Measurements from ENCODE around the gene CTRB1. TPM values are rescaled to one million over a fixed set of nuclear protein-coding genes. Genes with fewer than 3 reads are reported as not detected.

CTRB1 gene
- total RNA-seq, 1 donor from 2014 or later = not detected

DNA sequence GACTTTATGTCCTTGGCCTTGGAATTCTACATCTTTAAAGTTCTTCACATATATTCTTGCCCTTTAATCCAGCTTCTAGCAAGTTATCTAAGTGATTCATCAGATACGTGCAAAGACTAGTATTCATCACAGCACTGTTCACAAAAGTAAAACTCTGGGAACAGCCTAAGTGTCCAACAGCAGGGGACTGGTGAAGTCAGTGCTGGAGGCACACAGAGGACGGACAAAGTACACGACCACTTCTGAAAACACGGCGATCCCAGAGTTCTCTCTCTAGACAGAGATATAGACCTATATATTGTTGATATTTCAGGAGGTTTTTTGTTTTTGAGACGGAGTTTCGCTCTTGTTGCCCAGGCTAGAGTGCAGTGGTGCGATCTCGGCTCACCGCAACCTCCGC, 12.8 kb downstream of the CTRB1 start:
- peak overlapping the region; percentile 8 for H3K27ac Mint-ChIP-seq (ENCODE audit: unreplicated experiment)

DNA sequence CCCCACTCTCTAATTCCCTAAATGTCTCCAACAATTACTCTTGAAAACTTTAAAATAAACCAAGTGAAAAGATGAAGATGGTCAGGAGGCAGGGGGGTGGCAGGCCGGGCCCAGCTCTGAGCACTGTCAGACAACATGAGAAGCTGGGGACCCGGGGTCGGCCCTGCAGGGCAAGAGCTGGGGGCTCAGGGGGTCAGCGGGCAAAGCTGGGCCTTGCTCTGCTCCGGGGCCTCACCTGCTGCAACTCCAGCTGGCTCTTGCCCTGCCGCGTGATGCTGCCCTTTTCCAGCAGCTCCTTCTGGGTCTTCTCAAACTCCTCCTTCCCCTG, 14.8 kb downstream of the CTRB1 start:
- Mint-ChIP-seq H3K4me1 (ENCODE audit: low read depth, unreplicated experiment) (peaks cover 15% of the 10 kb centered on the region), H3K9me3 (ENCODE audit: unreplicated experiment) (peaks cover 26% of the 10 kb centered on the region), H3K27me3 (ENCODE audit: unreplicated experiment) (peaks cover 10% of the 10 kb centered on the region), H3K4me3 (ENCODE audit: unreplicated experiment) (no peak overlapping the region), H3K36me3 (ENCODE audit: unreplicated experiment) (no peaks in the 10 kb centered on the region), H3K27ac (ENCODE audit: unreplicated experiment) (peak overlapping the region; percentile 28)
- TF ChIP-seq, protein P1, sequence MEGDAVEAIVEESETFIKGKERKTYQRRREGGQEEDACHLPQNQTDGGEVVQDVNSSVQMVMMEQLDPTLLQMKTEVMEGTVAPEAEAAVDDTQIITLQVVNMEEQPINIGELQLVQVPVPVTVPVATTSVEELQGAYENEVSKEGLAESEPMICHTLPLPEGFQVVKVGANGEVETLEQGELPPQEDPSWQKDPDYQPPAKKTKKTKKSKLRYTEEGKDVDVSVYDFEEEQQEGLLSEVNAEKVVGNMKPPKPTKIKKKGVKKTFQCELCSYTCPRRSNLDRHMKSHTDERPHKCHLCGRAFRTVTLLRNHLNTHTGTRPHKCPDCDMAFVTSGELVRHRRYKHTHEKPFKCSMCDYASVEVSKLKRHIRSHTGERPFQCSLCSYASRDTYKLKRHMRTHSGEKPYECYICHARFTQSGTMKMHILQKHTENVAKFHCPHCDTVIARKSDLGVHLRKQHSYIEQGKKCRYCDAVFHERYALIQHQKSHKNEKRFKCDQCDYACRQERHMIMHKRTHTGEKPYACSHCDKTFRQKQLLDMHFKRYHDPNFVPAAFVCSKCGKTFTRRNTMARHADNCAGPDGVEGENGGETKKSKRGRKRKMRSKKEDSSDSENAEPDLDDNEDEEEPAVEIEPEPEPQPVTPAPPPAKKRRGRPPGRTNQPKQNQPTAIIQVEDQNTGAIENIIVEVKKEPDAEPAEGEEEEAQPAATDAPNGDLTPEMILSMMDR (IDR thresholded peaks at IDR 0.05; ENCODE audit: partially characterized antibody, unreplicated experiment) = no peak
- no peak for DNase-seq

More for the DNA sequence above, 12.8 kb downstream of the CTRB1 start:
- H3K27me3 Mint-ChIP-seq (ENCODE audit: unreplicated experiment) = peaks cover 13% of the 10 kb centered on the region
- no peak for DNase-seq
- no peak overlapping the region for H3K4me3 Mint-ChIP-seq (ENCODE audit: unreplicated experiment)
- no peaks in the 10 kb centered on the region for H3K36me3 Mint-ChIP-seq (ENCODE audit: unreplicated experiment)
- peaks cover 15% of the 10 kb centered on the region for H3K4me1 Mint-ChIP-seq (ENCODE audit: low read depth, unreplicated experiment)
- peaks cover 29% of the 10 kb centered on the region for H3K9me3 Mint-ChIP-seq (ENCODE audit: unreplicated experiment)
- TF ChIP-seq, protein P1 (IDR thresholded peaks at IDR 0.05; ENCODE audit: partially characterized antibody, unreplicated experiment) = no peak

DNA sequence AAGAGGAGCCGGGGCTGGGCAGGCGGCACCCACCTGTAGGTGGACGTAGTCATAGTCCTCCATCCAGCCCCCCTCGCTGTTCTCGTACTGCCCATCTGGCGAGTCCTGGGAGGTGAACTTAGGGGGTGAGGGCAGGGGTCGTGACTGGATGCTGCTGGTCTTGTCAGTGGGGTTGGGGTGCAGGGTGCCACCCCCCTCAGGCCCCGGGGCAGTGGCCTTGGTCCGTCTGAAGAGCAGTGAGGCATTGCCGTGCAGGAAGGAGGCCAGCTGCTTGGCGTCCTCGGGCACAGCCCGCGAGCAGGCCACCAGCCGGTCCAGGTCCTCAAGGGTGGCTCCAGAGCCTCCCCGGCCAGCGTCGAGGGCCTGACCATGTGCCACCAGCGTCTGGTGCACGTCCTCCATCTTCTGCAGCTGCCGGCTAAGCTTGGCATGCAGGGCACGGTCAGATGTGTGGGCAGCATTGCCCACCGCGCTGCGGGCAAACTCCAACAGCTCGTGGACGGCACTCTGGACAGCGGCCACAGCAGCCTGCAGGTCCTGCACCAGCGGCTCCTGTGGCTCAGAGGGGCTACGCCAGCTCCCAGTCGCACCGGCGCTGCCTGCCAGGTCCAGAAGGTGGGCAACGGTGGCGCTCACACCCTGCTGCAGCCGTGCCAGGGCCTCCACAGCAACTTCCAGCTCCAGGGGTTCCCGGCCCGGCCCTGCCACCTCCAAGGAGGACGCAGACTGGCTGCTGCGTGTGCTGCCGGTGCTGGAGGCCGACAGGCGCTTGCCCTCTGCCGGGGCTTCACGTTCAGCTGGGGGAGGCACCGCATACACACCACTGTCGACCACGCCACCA, 16.3 kb downstream of the CTRB1 start:
- Mint-ChIP-seq H3K9me3 (ENCODE audit: unreplicated experiment) (peaks cover 29% of the 10 kb centered on the region), H3K4me1 (ENCODE audit: low read depth, unreplicated experiment) (peaks cover 22% of the 10 kb centered on the region), H3K4me3 (ENCODE audit: unreplicated experiment) (no peak overlapping the region), H3K27me3 (ENCODE audit: unreplicated experiment) (peaks cover 12% of the 10 kb centered on the region), H3K27ac (ENCODE audit: unreplicated experiment) (peak overlapping the region; percentile 68), H3K36me3 (ENCODE audit: unreplicated experiment) (no peaks in the 10 kb centered on the region)
- DNase-seq = no peak
- TF ChIP-seq, protein P1 (IDR thresholded peaks at IDR 0.05; ENCODE audit: partially characterized antibody, unreplicated experiment) = no peak

DNA sequence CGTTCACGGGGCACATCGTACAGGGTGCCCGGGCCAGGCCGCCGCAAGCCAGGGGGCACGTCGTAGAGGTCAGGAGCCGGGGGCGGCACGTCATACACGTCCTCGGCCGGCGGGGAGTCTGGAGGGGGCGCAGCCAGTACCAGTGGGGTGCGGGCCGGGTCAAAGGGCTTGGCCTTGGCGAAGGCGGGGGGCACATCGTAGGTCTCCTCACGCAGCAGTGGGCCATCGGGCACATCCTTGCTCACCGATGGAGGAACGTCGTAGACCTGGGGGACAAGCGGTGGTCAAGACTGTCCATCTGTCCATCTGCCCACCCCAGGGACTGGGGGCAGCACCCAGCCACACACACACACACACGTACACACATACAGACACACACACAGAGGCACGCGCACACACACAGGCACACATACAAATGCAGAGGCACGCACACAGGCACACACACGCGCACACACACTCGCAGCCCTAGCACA, 17.0 kb downstream of the CTRB1 start:
- TF ChIP-seq, protein P1 (IDR thresholded peaks at IDR 0.05; ENCODE audit: partially characterized antibody, unreplicated experiment) = no peak
- H3K9me3 Mint-ChIP-seq (ENCODE audit: unreplicated experiment) = peaks cover 24% of the 10 kb centered on the region
- H3K4me3 Mint-ChIP-seq (ENCODE audit: unreplicated experiment) = no peak overlapping the region
- H3K36me3 Mint-ChIP-seq (ENCODE audit: unreplicated experiment) = no peaks in the 10 kb centered on the region
- peaks cover 24% of the 10 kb centered on the region for H3K4me1 Mint-ChIP-seq (ENCODE audit: low read depth, unreplicated experiment)
- no peak for DNase-seq
- peaks cover 12% of the 10 kb centered on the region for H3K27me3 Mint-ChIP-seq (ENCODE audit: unreplicated experiment)
- peak overlapping the region; percentile 78 for H3K27ac Mint-ChIP-seq (ENCODE audit: unreplicated experiment)

DNA sequence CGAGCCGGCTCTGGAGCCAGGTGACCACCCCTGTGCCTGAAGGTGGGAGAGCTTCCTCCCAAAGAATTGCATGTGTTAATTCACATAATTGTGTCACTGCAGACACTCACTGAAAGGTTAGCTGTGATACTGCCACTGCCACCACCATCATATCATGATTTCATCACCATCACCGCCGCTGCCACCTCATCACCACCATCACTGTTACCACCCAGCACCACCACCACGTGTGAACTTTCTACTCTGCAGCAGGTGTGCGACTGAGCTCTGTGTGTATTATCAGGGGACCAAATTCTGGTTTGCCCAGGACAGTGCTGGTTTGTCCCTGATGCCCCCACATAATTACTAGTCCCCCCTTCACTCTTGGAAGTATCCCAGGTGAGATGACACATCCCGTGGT, 17.4 kb downstream of the CTRB1 start:
- H3K9me3 Mint-ChIP-seq (ENCODE audit: unreplicated experiment) = peaks cover 24% of the 10 kb centered on the region
- TF ChIP-seq, protein P1 (IDR thresholded peaks at IDR 0.05; ENCODE audit: partially characterized antibody, unreplicated experiment) = no peak
- peak overlapping the region; percentile 28 for H3K4me3 Mint-ChIP-seq (ENCODE audit: unreplicated experiment)
- H3K27ac Mint-ChIP-seq (ENCODE audit: unreplicated experiment) = peak overlapping the region; percentile 78
- H3K36me3 Mint-ChIP-seq (ENCODE audit: unreplicated experiment) = no peaks in the 10 kb centered on the region
- no peak for DNase-seq
- H3K4me1 Mint-ChIP-seq (ENCODE audit: low read depth, unreplicated experiment) = peaks cover 29% of the 10 kb centered on the region
- peaks cover 12% of the 10 kb centered on the region for H3K27me3 Mint-ChIP-seq (ENCODE audit: unreplicated experiment)
